Measurements from ENCODE around the gene SCN3B. TPM values are rescaled to one million over a fixed set of nuclear protein-coding genes. Genes with fewer than 3 reads are reported as not detected.

SCN3B gene
- total and polyA plus RNA-seq, 2 donors (not counting 1 experiment from before 2014, with no cell fraction given): under 0.01 to 0.03 TPM

GRCh38 chr11:123594188-123594901 lies 60.1 kb downstream of the SCN3B start:
- no peak overlapping the region for H3K4me3 ChIP-seq (replicated peaks in 1 of 4; ENCODE audit: control extremely low read depth in 1 of 4, insufficient read depth in 1 of 4, low read depth in 3 of 4, low read length in 4 of 4)
- no peaks in the 10 kb centered on the region for H4K20me1 ChIP-seq (ENCODE audit: control insufficient read depth, extremely low read depth, insufficient read depth, low read length)
- H3K79me2 ChIP-seq (ENCODE audit: control insufficient read depth, insufficient read depth, low read length): no peaks in the 10 kb centered on the region
- H3K9ac ChIP-seq (ENCODE audit: insufficient read depth, low read length): no peak overlapping the region
- TF ChIP-seq CTCF (conservative IDR thresholded peaks at IDR 0.05 in 1 of 2, IDR thresholded peaks at IDR 0.05 in 1 of 2; ENCODE audit: low read depth in 1 of 2, low read length in 2 of 2): no peak
- no peak for TF ChIP-seq EZH2 (IDR thresholded peaks at IDR 0.05; ENCODE audit: low read length, missing control alignments)
- no peaks in the 10 kb centered on the region for H3K9me3 ChIP-seq (ENCODE audit: control insufficient read depth, insufficient read depth, low read depth, low read length)
- H3K27me3 ChIP-seq (ENCODE audit: control insufficient read depth, insufficient read depth, low read length): no peaks in the 10 kb centered on the region
- DNase-seq (ENCODE audit: low read depth in 2 of 2): peak in 1 of 2 donors; percentile 37
- H3K27ac ChIP-seq (ENCODE audit: insufficient read depth, low read length): no peak overlapping the region
- no peak overlapping the region for H2AFZ ChIP-seq (ENCODE audit: low read length)
- no peak overlapping the region for H3K4me2 ChIP-seq (ENCODE audit: extremely low read depth, insufficient read depth, low read length)
- no peaks in the 10 kb centered on the region for H3K36me3 ChIP-seq (ENCODE audit: control insufficient read depth, insufficient read depth, low read length)
- H3K4me1 ChIP-seq (ENCODE audit: control insufficient read depth, extremely low read depth, insufficient read depth, low read length): no peaks in the 10 kb centered on the region

GRCh38 chr11:123593570-123593969 lies 60.9 kb downstream of the SCN3B start:
- H3K36me3 ChIP-seq (ENCODE audit: control insufficient read depth, insufficient read depth, low read length): no peaks in the 10 kb centered on the region
- H2AFZ ChIP-seq (ENCODE audit: low read length): no peak overlapping the region
- H3K4me1 ChIP-seq (ENCODE audit: control insufficient read depth, extremely low read depth, insufficient read depth, low read length): no peaks in the 10 kb centered on the region
- H3K4me3 ChIP-seq (replicated peaks in 1 of 4; ENCODE audit: control extremely low read depth in 1 of 4, insufficient read depth in 1 of 4, low read depth in 3 of 4, low read length in 4 of 4): no peak overlapping the region
- H4K20me1 ChIP-seq (ENCODE audit: control insufficient read depth, extremely low read depth, insufficient read depth, low read length): no peaks in the 10 kb centered on the region
- H3K79me2 ChIP-seq (ENCODE audit: control insufficient read depth, insufficient read depth, low read length): no peaks in the 10 kb centered on the region
- H3K9me3 ChIP-seq (ENCODE audit: control insufficient read depth, insufficient read depth, low read depth, low read length): no peaks in the 10 kb centered on the region
- H3K4me2 ChIP-seq (ENCODE audit: extremely low read depth, insufficient read depth, low read length): no peak overlapping the region
- no peak overlapping the region for H3K27ac ChIP-seq (ENCODE audit: insufficient read depth, low read length)
- H3K27me3 ChIP-seq (ENCODE audit: control insufficient read depth, insufficient read depth, low read length): no peaks in the 10 kb centered on the region
- no peak for DNase-seq (ENCODE audit: low read depth in 2 of 2)
- no peak overlapping the region for H3K9ac ChIP-seq (ENCODE audit: insufficient read depth, low read length)
- no peak for TF ChIP-seq EZH2 (IDR thresholded peaks at IDR 0.05; ENCODE audit: low read length, missing control alignments)
- TF ChIP-seq CTCF (conservative IDR thresholded peaks at IDR 0.05 in 1 of 2, IDR thresholded peaks at IDR 0.05 in 1 of 2; ENCODE audit: low read depth in 1 of 2, low read length in 2 of 2): no peak

GRCh38 chr11:123590296-123590912 lies 64.0 kb downstream of the SCN3B start:
- peak; percentile 2 to 63 for DNase-seq (ENCODE audit: low read depth in 2 of 2)
- Histone ChIP-seq H3K9me3 (ENCODE audit: control insufficient read depth, insufficient read depth, low read depth, low read length) (no peaks in the 10 kb centered on the region), H3K27me3 (ENCODE audit: control insufficient read depth, insufficient read depth, low read length) (no peaks in the 10 kb centered on the region), H3K79me2 (ENCODE audit: control insufficient read depth, insufficient read depth, low read length) (no peaks in the 10 kb centered on the region), H3K4me3 (replicated peaks in 1 of 4; ENCODE audit: control extremely low read depth in 1 of 4, insufficient read depth in 1 of 4, low read depth in 3 of 4, low read length in 4 of 4) (no peak overlapping the region), H3K36me3 (ENCODE audit: control insufficient read depth, insufficient read depth, low read length) (no peaks in the 10 kb centered on the region), H3K4me1 (ENCODE audit: control insufficient read depth, extremely low read depth, insufficient read depth, low read length) (no peaks in the 10 kb centered on the region), H3K27ac (ENCODE audit: insufficient read depth, low read length) (no peak overlapping the region), H4K20me1 (ENCODE audit: control insufficient read depth, extremely low read depth, insufficient read depth, low read length) (no peaks in the 10 kb centered on the region), H2AFZ (ENCODE audit: low read length) (no peak overlapping the region), H3K9ac (ENCODE audit: insufficient read depth, low read length) (no peak overlapping the region), H3K4me2 (ENCODE audit: extremely low read depth, insufficient read depth, low read length) (no peak overlapping the region)
- TF ChIP-seq EZH2 (IDR thresholded peaks at IDR 0.05; ENCODE audit: low read length, missing control alignments) (no peak), CTCF (conservative IDR thresholded peaks at IDR 0.05 in 1 of 2, IDR thresholded peaks at IDR 0.05 in 1 of 2; ENCODE audit: low read depth in 1 of 2, low read length in 2 of 2) (no peak)
